ENCODE data around the gene ROMO1.
"Not testable (repeated sequence)": the region's sequence is repeated elsewhere in the genome, so short reads cannot be mapped to it uniquely, and the experiment has no call there.

Gene ROMO1

GRCh38 chr20:35711588-35712209 is 12.5 kb downstream of the ROMO1 start:
- no peak for DNase-seq

DNA sequence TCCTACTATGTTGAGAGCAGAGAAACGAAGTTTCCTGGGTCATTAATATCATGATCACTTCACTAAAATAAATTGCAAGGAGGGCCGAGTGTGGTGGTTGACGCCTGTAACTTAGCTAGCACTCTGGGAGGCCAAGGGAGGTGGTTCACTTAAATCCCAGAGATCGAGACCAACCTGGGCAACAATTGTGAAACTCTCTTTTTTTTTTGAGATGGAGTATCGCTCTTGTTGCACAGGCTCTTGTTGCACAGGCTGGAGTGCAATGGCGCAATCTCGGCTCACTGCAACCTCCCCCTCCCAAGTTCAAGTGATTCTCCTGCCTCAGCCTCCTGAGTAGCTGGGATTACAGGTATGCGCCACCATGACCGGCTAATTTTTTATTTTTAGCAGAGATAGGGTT is 13.9 kb downstream of the ROMO1 start:
- DNase-seq = not testable (repeated sequence)

DNA sequence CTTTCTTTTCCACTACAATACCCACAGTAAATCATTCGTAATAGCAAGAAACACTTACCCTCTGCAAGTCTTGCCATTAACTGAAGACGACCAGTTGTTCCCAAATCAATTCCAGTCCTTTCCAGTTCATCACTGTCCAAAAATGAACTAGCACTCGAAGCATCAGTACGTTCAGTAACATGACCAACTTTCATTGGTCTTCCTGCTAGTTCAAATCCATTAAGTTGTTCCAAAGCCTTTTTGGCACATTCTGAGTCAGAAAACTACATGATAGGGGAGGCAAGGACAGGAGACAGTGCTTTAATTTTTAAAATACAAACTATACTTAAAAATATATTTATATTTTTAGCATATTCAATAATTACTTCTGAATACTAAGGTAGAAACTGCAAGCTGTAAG is 14.9 kb downstream of the ROMO1 start:
- no peak for DNase-seq

- no peak for DNase-seq
Observed at GRCh38 chr20:35715652-35716051, 16.4 kb downstream of the ROMO1 start.

- no peak for DNase-seq
Observed at GRCh38 chr20:35716330-35716729, 17.1 kb downstream of the ROMO1 start.

DNA sequence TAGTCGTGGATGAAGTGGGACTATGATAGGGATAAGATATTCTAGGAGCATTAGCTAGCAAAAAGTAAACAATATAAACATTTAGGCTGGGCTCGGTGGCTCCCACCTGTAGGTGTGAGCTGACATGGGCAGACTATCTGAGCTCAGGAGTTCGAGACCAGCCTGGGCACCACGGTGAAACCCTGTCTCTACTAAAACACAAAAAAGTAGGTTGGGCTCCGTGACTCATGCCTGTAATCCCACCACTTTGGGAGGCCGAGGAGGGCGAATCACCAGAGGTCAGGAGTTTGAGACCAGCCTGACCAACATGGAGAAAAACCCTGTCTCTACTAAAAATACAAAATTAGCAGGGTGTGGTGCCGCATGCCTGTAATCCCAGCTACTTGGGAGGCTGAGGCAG is 19.1 kb downstream of the ROMO1 start:
- not testable (repeated sequence) for DNase-seq

DNA sequence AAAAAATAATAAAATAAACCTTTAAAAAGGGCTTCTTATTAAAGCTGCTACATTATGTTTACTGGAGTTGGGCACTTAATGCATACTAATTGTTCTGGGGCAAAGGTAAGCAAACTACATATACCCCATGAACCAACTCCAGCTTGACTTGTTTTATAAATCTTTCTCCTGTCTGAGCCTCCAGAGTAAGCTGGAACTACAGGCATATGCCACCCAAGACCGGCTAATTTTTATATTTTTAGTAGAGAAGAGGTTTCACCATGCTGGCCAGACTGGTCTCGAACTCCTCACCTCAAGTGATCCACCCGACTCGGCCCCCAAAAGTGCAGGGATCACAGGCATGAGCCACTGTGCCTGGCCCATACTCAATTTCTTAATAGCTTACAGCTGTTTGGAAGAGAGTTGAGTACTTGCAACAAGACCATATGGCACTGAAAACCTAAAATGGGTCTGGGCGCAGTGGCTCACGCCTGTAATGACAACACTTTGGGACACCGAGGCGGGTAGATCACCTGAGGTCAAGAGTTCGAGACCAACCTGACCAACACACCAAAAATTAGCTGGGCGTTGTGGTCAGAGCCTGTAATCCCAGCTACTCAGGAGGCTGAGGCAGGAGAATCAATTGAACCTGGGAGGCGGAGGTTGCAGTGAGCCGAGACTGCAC is 19.9 kb downstream of the ROMO1 start:
- DNase-seq = no peak

- DNase-seq = no peak
Observed at GRCh38 chr20:35719717-35720116, 20.5 kb downstream of the ROMO1 start.

- no peak for DNase-seq
Observed at GRCh38 chr20:35720165-35721123, 21.2 kb downstream of the ROMO1 start.

DNA sequence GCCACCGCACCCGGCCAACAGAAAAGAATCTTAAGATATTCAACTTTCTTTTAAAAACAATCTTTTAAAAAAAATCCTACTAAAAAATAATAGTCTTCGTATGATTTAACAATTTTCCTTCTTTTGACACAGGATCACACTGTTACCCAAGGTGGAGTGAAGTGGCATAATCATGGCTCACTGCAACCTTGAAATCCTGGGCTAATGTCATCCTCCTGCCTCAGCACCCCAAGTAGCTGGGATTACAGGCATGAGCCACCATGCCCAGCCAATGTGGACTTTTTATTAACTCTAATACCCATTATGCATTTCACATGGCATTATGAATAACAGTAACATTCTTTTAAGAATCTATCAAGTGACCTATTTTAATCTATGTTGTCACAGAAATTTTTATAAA is 22.0 kb downstream of the ROMO1 start:
- DNase-seq = no peak

DNA sequence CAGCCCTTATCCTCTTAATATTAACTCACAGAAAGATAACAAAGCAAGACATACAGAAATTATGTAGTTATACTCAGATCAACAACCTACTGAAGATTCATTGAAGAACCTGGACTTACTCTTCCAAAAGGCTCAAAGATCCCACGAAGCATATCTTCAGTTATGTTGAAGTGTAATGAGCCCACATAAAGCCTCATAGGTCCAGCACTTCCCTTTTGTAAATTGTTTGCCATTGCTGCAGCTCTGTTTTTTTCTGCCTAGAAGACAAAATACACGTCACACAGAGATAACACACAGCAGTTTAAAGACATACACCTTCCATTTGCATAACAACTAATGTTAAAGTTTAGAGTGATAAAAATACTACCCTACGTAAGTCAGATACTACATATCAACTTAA is 22.4 kb downstream of the ROMO1 start:
- DNase-seq = no peak

- DNase-seq = not testable (repeated sequence)
Observed at GRCh38 chr20:35723275-35723639, 24.1 kb downstream of the ROMO1 start.

GRCh38 chr20:35723652-35724320 is 24.6 kb downstream of the ROMO1 start:
- DNase-seq = not testable (repeated sequence)

DNA sequence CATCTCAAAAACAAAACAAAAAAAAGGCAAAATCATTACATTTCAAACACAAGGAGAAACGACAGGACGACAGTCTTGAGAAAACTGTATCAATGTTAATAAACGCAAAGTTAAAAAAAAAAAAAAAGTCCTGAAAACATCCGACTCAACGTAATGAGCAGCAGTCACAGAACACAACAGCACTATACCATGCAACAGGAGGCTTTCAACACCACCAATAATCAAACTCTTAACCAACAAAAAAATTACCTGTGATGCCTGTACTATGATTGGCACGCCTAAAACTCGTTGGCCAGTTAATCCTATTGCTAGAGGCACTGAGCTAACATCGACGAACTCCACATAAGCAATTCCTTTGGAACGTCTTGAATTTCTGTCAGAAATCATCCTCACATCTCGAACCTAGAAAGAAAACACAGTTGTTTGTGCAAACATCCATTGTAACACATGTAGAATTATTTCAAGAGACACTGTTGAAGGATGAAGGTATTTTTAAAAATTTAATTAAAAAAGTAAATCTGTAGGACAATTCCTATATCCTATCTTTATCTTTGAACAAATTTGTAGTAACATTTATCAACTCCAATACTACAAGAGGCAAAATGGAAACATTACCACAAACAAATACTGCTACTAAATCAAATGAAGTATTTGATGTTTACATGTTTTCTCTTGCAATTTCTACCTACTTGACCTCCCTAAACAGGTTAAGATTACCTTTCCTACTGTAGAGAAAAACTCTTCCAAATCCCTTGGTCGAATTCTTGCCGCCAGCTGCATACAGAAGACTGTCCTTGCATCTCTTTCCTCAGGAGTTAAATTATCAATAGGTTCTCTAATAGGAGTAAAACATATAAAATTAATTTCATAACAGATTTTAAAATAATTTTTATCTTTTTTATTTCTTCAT is 25.4 kb downstream of the ROMO1 start:
- DNase-seq = no peak

DNA sequence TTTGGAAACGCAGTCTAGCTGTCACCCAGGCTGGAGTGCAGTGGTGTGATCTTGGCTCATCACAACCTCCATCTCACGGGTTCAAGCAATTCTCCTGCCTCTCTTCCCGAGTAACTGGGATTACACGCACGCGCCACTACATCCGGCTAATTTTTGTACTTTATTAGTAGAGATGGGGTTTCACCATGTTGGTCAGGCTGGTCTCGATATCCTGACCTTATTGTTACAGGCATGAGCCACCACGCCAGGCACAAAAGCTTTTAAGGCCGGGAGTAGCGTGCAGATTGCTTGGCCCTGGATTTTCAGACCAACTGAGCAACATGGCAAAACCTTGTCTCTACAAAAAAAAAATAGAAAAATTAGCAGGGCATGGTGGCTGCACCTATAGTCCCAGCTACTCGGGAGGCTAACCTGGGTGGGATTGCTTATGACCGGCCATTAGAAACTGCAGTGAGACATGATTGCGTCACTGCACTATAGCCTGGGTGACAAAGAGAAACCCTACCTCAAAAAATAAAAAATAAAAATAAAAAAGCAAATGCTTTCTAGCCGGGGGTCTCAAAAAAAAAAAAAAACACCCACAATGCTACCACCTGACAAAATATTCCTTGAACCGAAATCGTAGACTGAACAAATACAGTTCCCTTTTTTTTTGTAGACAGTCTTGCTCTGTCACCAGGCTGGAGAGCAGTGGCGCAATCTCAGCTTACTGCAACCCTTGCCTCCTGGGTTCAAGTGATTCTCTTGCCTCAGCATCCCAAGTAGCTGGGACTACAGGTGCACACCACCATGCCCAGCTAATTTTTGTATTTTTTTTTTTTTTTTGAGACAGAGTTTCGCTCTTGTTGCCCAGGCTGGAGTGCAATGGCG is 27.9 kb downstream of the ROMO1 start:
- no peak for DNase-seq

DNA sequence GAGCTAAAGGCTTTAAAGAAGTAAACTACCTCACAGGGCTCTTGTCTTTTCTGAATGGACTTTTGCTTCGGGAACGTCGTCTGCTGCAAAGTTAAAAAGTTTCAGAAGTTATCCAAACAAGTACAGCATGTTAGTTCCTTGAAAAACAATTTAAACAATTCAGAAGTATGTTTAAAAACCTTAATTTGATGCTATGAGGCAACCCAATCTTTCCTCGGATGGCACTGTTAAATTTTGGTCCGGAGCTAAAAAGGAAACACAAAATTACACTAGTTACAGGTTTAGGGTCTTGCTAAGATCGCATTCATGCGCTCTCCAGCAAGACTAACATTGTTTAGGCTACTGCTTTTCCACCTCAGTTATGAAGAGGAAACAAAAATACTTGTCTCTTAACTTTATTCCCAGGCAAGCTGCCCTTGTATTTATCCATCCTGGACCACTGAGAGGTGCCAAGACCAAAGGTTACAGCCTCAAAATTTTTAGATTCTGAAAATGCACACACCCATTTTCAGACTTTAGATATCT is 30.1 kb downstream of the ROMO1 start:
- no peak for DNase-seq

GRCh38 chr20:35729836-35730582 is 30.8 kb downstream of the ROMO1 start:
- no peak for DNase-seq

DNA sequence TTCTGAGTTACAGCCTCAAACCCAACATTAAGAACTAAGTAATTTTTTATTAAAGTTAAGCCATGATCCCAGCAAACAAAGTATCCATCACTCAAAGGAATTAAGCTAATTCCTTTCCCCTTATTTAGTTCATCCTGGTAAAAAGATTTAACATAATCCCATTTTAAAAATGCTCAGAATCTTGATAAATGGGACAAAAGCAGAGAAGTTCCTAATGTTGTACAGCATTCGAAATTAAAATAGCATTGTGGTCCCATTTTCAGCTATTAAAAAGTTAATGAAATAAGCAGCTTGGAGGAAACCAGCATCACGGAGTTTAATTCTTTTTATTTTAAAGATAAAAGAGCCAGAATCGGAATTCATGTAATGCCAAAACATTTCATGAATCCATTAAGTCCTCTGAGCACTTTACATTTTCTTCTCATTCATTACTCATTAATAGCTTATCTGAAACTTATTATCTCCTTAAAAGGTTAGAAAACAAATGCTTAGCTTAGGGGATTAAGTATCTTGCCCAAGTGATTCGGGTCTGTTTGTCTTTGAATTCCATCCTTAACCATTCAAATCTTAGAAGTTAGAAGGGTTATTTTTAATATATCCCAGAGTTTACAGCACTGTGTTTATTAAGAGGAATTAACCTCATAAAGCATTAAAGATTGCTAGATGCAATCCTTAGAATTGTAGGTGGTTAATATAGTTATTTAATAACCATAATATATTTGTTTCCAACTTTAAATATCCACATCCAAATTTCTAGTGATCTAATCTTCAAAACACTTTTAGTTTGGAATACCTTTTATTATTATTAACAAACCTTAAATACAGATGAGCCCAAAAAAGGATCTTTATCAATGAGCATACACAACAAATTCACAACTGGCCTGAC is 31.6 kb downstream of the ROMO1 start:
- DNase-seq = no peak

DNA sequence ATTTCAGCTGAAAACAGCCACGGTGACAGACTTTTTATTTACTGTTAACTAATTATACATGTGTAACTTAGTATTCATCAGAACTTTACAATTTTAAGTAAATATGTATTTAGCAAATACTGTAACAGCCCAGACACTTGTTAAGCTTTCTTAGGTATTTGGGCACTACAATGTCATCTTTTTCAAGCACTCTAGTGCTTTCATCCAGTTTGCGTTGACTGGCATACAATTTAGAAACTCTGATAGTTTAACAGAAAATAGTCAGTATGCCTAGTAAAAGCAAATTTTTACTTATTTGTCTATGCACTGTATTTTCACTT is 32.2 kb downstream of the ROMO1 start:
- DNase-seq = no peak
